OCI-LY7 (cell line): ENCODE data around the gene PGAP1.

Experiments used
- EZH2phosphoT487 ChIP-seq: fragments of 200-600 bp; sonication (generic); IDR thresholded peaks from 2 replicates; pipeline ENCODE4 v1.6.1; 2018; ENCODE audit warnings: low read depth, borderline replicate concordance, mild to moderate bottlenecking, mixed run types, antibody characterized with exemption, low read length, moderate library complexity, mixed read lengths
- TF ChIP-seq, protein P1 (sequence below): fragments of 200-600 bp; sonication (generic); conservative IDR thresholded peaks from 2 replicates; pipeline ENCODE4 v1.5.1; 2014; ENCODE audit warnings: mild to moderate bottlenecking, antibody characterized with exemption, low read length, moderate library complexity, mixed read lengths

DNA sequence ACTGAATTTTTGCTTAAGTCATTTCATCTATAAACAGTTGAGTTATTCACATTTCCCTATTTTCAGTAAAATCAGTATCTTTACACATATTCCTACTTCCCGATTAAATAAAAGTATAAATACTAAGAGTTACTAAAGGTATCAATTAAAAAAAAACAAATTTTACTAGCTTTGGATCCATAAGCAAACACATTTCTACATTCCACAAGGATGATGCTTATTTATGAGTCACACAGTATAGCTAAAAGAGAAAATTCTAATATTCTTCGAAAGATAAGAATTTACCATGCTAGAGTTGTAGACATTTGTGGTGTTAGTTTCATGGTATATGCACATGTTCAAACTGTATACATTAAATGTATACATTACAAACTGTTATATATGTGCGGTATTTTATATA lies 23.7 kb downstream of the PGAP1 start:
- TF ChIP-seq, protein P1, sequence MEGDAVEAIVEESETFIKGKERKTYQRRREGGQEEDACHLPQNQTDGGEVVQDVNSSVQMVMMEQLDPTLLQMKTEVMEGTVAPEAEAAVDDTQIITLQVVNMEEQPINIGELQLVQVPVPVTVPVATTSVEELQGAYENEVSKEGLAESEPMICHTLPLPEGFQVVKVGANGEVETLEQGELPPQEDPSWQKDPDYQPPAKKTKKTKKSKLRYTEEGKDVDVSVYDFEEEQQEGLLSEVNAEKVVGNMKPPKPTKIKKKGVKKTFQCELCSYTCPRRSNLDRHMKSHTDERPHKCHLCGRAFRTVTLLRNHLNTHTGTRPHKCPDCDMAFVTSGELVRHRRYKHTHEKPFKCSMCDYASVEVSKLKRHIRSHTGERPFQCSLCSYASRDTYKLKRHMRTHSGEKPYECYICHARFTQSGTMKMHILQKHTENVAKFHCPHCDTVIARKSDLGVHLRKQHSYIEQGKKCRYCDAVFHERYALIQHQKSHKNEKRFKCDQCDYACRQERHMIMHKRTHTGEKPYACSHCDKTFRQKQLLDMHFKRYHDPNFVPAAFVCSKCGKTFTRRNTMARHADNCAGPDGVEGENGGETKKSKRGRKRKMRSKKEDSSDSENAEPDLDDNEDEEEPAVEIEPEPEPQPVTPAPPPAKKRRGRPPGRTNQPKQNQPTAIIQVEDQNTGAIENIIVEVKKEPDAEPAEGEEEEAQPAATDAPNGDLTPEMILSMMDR = no peak
- TF ChIP-seq EZH2phosphoT487 = no peak
